ENCODE results near the gene FAXDC2.
"Not testable (repeated sequence)": the region's sequence is repeated elsewhere in the genome, so short reads cannot be mapped to it uniquely, and the experiment has no call there.

GRCh38 chr5:154832804-154833203 is 17.6 kb downstream of the FAXDC2 start:
- TF ChIP-seq POLR2A (IDR thresholded peaks at IDR 0.05); CTCF (IDR thresholded peaks at IDR 0.05 in 8 of 11, conservative IDR thresholded peaks at IDR 0.05 in 3 of 11); POLR2AphosphoS5 (IDR thresholded peaks at IDR 0.05): not testable (repeated sequence)
